Peyer's patch (tissue), 4 donors: ENCODE measurements around the gene LRP10. TPM values are rescaled to one million over a fixed set of nuclear protein-coding genes. Genes with fewer than 3 reads are reported as not detected.
"Not testable (repeated sequence)": the region's sequence is repeated elsewhere in the genome, so short reads cannot be mapped to it uniquely, and the experiment has no call there.

ENCODE experiments used
- DNase-seq, 3 donors: peaks; one replicate each; pipeline ENCODE4 v3.0.0-alpha.2; 2017 to 2019
- H3K27ac ChIP-seq, 4 donors: fragments of 200-600 bp; sonication (generic); one replicate each; pipeline ENCODE4 v1.5.1; 2016 to 2019
- H3K27me3 ChIP-seq, 2 donors: fragments of 200-600 bp; sonication (generic); one replicate each; pipeline ENCODE4 v1.5.1; 2019
- H3K36me3 ChIP-seq, 3 donors: fragments of 200-600 bp; sonication (generic); one replicate each; pipeline ENCODE4 v1.5.1; 2016 to 2019
- H3K4me1 ChIP-seq, 4 donors: fragments of 200-600 bp; sonication (generic); one replicate each; pipeline ENCODE4 v1.5.1; 2016 to 2019
- H3K4me3 ChIP-seq, 4 donors: fragments of 200-600 bp; sonication (generic); 1 replicate in 3 of 4; 2 replicates in 1 of 4; pipeline ENCODE4 v1.5.1; 2016 to 2019; ENCODE audit warnings: mild to moderate bottlenecking in 1 of 4
- H3K9me3 ChIP-seq, 4 donors: fragments of 200-600 bp; sonication (generic); one replicate each; pipeline ENCODE4 v1.5.1; 2016 to 2019; ENCODE audit warnings: mild to moderate bottlenecking in 1 of 4
- POLR2A ChIP-seq, 2 donors: fragments of 450-650 bp; IDR thresholded peaks; one replicate each; pipeline ENCODE4 v1.5.1; 2017; ENCODE audit warnings: antibody characterized with exemption in 2 of 2, mild to moderate bottlenecking in 2 of 2, moderate library complexity in 2 of 2
- total RNA-seq, 4 donors: library from RNA; depleted of rRNA; stranded (reverse); fragments of >200 nt; gene quantifications; one replicate each; pipeline ENCODE4 v1.1.0, GENCODE V29; 2016
- TF ChIP-seq, protein P1 (sequence below), 6 experiments: fragments of 450-650 bp in 4 of 6; fragments of 200-600 bp in 2 of 6; sonication (generic) in 1 of 6; IDR thresholded peaks; one replicate each; pipeline ENCODE4 v1.5.1; 2017 to 2019; ENCODE audit warnings: antibody characterized with exemption in 6 of 6, mild to moderate bottlenecking in 3 of 6, moderate library complexity in 1 of 6

LRP10 gene
- total RNA-seq, 4 donors from 2014 or later: 69.3 to 250 (median 221) TPM

- H3K36me3 ChIP-seq: peaks cover 0 to 95% (median 0%) of the 10 kb centered on the region in 3 donors
Observed at GRCh38 chr14:22906073-22906472, 34.5 kb downstream of the LRP10 start.

GRCh38 chr14:22907429-22907828 lies 35.9 kb downstream of the LRP10 start:
- H3K4me1 ChIP-seq: no peaks in the 10 kb centered on the region
- DNase-seq: no peak
- no peaks in the 10 kb centered on the region for H3K27me3 ChIP-seq
- no peaks in the 10 kb centered on the region for H3K9me3 ChIP-seq
- no peak overlapping the region for H3K4me3 ChIP-seq
- TF ChIP-seq, protein P1, sequence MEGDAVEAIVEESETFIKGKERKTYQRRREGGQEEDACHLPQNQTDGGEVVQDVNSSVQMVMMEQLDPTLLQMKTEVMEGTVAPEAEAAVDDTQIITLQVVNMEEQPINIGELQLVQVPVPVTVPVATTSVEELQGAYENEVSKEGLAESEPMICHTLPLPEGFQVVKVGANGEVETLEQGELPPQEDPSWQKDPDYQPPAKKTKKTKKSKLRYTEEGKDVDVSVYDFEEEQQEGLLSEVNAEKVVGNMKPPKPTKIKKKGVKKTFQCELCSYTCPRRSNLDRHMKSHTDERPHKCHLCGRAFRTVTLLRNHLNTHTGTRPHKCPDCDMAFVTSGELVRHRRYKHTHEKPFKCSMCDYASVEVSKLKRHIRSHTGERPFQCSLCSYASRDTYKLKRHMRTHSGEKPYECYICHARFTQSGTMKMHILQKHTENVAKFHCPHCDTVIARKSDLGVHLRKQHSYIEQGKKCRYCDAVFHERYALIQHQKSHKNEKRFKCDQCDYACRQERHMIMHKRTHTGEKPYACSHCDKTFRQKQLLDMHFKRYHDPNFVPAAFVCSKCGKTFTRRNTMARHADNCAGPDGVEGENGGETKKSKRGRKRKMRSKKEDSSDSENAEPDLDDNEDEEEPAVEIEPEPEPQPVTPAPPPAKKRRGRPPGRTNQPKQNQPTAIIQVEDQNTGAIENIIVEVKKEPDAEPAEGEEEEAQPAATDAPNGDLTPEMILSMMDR (IDR thresholded peaks at IDR 0.05): no peak
- TF ChIP-seq POLR2A (IDR thresholded peaks at IDR 0.05): no peak
- H3K27ac ChIP-seq: no peak overlapping the region
- peaks cover 0 to 82% (median 0%) of the 10 kb centered on the region in 3 donors for H3K36me3 ChIP-seq

More at GRCh38 chr14:22906073-22906472, 34.5 kb downstream of the LRP10 start:
- H3K4me3 ChIP-seq: no peak overlapping the region
- no peaks in the 10 kb centered on the region for H3K9me3 ChIP-seq
- no peak for DNase-seq
- no peak overlapping the region for H3K27ac ChIP-seq
- TF ChIP-seq, protein P1 (IDR thresholded peaks at IDR 0.05): no peak
- TF ChIP-seq POLR2A (IDR thresholded peaks at IDR 0.05): no peak
- H3K4me1 ChIP-seq: no peaks in the 10 kb centered on the region
- H3K27me3 ChIP-seq: no peaks in the 10 kb centered on the region

- Histone ChIP-seq H3K9me3 (no peaks in the 10 kb centered on the region), H3K4me1 (no peaks in the 10 kb centered on the region), H3K27me3 (no peaks in the 10 kb centered on the region), H3K4me3 (no peak overlapping the region), H3K36me3 (peaks cover 0 to 70% (median 0%) of the 10 kb centered on the region in 3 donors), H3K27ac (no peak overlapping the region)
- TF ChIP-seq, protein P1 (IDR thresholded peaks at IDR 0.05): no peak
- TF ChIP-seq POLR2A (IDR thresholded peaks at IDR 0.05): no peak
- no peak for DNase-seq
Observed at GRCh38 chr14:22908601-22909000, 37.1 kb downstream of the LRP10 start.

GRCh38 chr14:22910916-22911315 lies 39.4 kb downstream of the LRP10 start:
- Histone ChIP-seq H3K4me3 (no peak overlapping the region), H3K9me3 (no peaks in the 10 kb centered on the region), H3K4me1 (peaks cover 0 to 10% (median 0%) of the 10 kb centered on the region in 4 donors), H3K27me3 (no peaks in the 10 kb centered on the region), H3K36me3 (peaks cover 0 to 47% (median 0%) of the 10 kb centered on the region in 3 donors), H3K27ac (no peak overlapping the region)
- DNase-seq: no peak
- TF ChIP-seq, protein P1 (IDR thresholded peaks at IDR 0.05): no peak
- no peak for TF ChIP-seq POLR2A (IDR thresholded peaks at IDR 0.05)

GRCh38 chr14:22914836-22915235 lies 43.3 kb downstream of the LRP10 start:
- H3K4me1 ChIP-seq: peaks cover 0 to 33% (median 4%) of the 10 kb centered on the region in 4 donors
- not testable (repeated sequence) for DNase-seq, H3K27me3 ChIP-seq, H3K27ac ChIP-seq, H3K4me3 ChIP-seq, H3K36me3 ChIP-seq, H3K9me3 ChIP-seq

DNA sequence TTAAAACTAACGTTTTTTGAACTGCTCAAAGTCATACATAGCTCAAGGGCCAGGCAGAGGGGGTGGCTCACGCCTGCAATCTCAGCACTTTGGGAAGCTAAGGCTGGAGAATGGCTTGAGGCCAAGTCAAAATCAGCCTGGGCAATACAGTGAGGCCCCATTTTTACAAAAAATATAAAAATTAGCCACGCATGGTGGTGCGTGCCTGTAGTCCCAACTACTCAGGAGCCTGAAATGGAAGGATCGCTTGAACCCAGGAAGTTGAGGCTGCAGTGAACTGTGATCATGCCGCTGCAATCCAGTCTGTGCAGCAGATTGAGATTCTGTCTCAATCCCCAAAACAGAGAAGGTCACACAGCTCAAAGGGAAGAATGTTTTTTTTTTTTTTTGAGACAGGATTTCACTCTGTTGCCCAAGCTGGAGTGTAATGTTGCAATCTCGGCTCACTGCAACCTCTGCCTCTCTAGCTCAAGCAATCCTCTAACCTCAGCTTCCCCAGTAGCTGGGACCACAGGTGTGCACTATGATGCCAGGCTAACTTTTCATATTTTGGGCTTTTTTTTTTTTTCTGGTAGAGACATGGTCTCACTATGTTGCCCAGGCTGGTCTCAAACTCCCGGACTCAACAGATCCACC lies 44.5 kb downstream of the LRP10 start:
- no peak overlapping the region for H3K27ac ChIP-seq

More for the DNA sequence above, 44.5 kb downstream of the LRP10 start:
- Histone ChIP-seq H3K27me3 (no peaks in the 10 kb centered on the region), H3K4me1 (peaks cover 0 to 34% (median 4%) of the 10 kb centered on the region in 4 donors), H3K4me3 (no peak overlapping the region), H3K36me3 (peaks cover 0 to 10% (median 0%) of the 10 kb centered on the region in 3 donors), H3K9me3 (no peaks in the 10 kb centered on the region)
- TF ChIP-seq POLR2A (IDR thresholded peaks at IDR 0.05): no peak
- TF ChIP-seq, protein P1 (IDR thresholded peaks at IDR 0.05): no peak
- DNase-seq: no peak
